A673 (cell line): ENCODE measurements around the gene PIAS1. TPM values are rescaled to one million over a fixed set of nuclear protein-coding genes. Genes with fewer than 3 reads are reported as not detected.
"Not testable (repeated sequence)": the region's sequence is repeated elsewhere in the genome, so short reads cannot be mapped to it uniquely, and the experiment has no call there.

ENCODE experiments used
- BruUV-seq: library from RNA; stranded (reverse); fragments of 400-500 nt; replicated peaks from 2 replicates; lab custom pipeline; 2021; lab: Mats Ljungman, UMichigan
- CTCF ChIA-PET: fragments of 300-600 bp; sonication (Branson Sonifier 250); formaldehyde crosslinking; loops from one replicate; lab custom pipeline; 2022; ENCODE audit warnings: antibody characterized with exemption; lab: Charles Lee
- POLR2A ChIA-PET: fragments of 300-600 bp; sonication (Branson Sonifier 250); formaldehyde crosslinking; loops from one replicate; lab custom pipeline; 2022; ENCODE audit warnings: antibody characterized with exemption; ENCODE audit not compliant: low non-redundant PET; lab: Charles Lee
- DNase-seq: peaks from one replicate; pipeline ENCODE4 v3.0.0-alpha.2; 2015; ENCODE audit warnings: low spot score
- H3K27ac ChIP-seq: fragments of 200-600 bp; sonication (generic); 2 replicates; pipeline ENCODE4 v1.5.1; 2016; ENCODE audit warnings: mixed run types, low read depth, mild to moderate bottlenecking, mixed read lengths, antibody characterized with exemption, low read length; ENCODE audit not compliant: poor library complexity, severe bottlenecking
- H3K27me3 ChIP-seq: fragments of 200-600 bp; sonication (generic); replicated peaks from 2 replicates; pipeline ENCODE4 v1.6.1; 2017; ENCODE audit warnings: mixed run types, low read depth, mild to moderate bottlenecking, mixed read lengths, antibody characterized with exemption, low read length; ENCODE audit not compliant: insufficient read depth, poor library complexity
- H3K36me3 ChIP-seq: fragments of 200-600 bp; sonication (generic); 2 replicates; pipeline ENCODE4 v1.6.1; 2016; ENCODE audit warnings: mixed run types, mild to moderate bottlenecking, mixed read lengths, antibody characterized with exemption, low read length; ENCODE audit not compliant: insufficient read depth, poor library complexity, severe bottlenecking
- H3K4me1 ChIP-seq: fragments of 200-600 bp; sonication (generic); 2 replicates; pipeline ENCODE4 v1.6.1; 2017; ENCODE audit warnings: mixed run types, mild to moderate bottlenecking, mixed read lengths, antibody characterized with exemption, low read length; ENCODE audit not compliant: insufficient read depth, poor library complexity, severe bottlenecking
- H3K4me3 ChIP-seq: fragments of 200-600 bp; sonication (generic); 2 replicates; pipeline ENCODE4 v1.5.1; 2016; ENCODE audit warnings: low read depth, mixed run types, mild to moderate bottlenecking, mixed read lengths, low read length; ENCODE audit not compliant: poor library complexity, severe bottlenecking
- H3K9me3 ChIP-seq: fragments of 200-600 bp; sonication (generic); 2 replicates; pipeline ENCODE4 v1.6.1; 2016; ENCODE audit warnings: mixed run types, low read depth, mild to moderate bottlenecking, mixed read lengths, antibody characterized with exemption, low read length; ENCODE audit not compliant: poor library complexity, severe bottlenecking
- EZH2 ChIP-seq: fragments of 200-600 bp; sonication (generic); IDR thresholded peaks from 2 replicates; pipeline ENCODE4 v1.6.1; 2017; ENCODE audit warnings: borderline replicate concordance, low read depth, mild to moderate bottlenecking, mixed read lengths, antibody characterized with exemption, low read length; ENCODE audit not compliant: poor library complexity, severe bottlenecking
- intact Hi-C: fragments of 100-400 bp; cut with micrococcal nuclease; formaldehyde crosslinking; loops from one replicate; pipeline ENCODE4 v1.10.0; 2022; ENCODE audit not compliant: unreplicated experiment
- total RNA-seq: library from RNA; stranded (reverse); gene quantifications from 2 replicates; pipeline ENCODE4 v1.2.3, GENCODE V29; 2021
- TF ChIP-seq, protein P1 (sequence below): fragments of 300-800, 200-600 bp; sonication (generic); conservative IDR thresholded peaks from 2 replicates; pipeline ENCODE4 v1.5.1; 2017; ENCODE audit warnings: low read depth, mild to moderate bottlenecking, antibody characterized with exemption, low read length, moderate library complexity, mixed read lengths

The PIAS1 gene
- total RNA-seq, 1 experiment from 2014 or later = 40.2 TPM

- H3K27me3 ChIP-seq = no peaks in the 10 kb centered on the region
- no peaks in the 10 kb centered on the region for H3K9me3 ChIP-seq
- BruUV-seq = no TSS peak
- TF ChIP-seq, protein P1, sequence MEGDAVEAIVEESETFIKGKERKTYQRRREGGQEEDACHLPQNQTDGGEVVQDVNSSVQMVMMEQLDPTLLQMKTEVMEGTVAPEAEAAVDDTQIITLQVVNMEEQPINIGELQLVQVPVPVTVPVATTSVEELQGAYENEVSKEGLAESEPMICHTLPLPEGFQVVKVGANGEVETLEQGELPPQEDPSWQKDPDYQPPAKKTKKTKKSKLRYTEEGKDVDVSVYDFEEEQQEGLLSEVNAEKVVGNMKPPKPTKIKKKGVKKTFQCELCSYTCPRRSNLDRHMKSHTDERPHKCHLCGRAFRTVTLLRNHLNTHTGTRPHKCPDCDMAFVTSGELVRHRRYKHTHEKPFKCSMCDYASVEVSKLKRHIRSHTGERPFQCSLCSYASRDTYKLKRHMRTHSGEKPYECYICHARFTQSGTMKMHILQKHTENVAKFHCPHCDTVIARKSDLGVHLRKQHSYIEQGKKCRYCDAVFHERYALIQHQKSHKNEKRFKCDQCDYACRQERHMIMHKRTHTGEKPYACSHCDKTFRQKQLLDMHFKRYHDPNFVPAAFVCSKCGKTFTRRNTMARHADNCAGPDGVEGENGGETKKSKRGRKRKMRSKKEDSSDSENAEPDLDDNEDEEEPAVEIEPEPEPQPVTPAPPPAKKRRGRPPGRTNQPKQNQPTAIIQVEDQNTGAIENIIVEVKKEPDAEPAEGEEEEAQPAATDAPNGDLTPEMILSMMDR = no peak
- no peak for TF ChIP-seq EZH2
- intact Hi-C loops = no loop called here
- H3K27ac ChIP-seq = no peak overlapping the region
- DNase-seq = no peak
- no peak overlapping the region for H3K4me3 ChIP-seq
- no peaks in the 10 kb centered on the region for H3K36me3 ChIP-seq
- H3K4me1 ChIP-seq = peaks cover 14% of the 10 kb centered on the region
- POLR2A ChIA-PET = no interaction called here
- CTCF ChIA-PET = no interaction called here
Measured at GRCh38 chr15:68232449-68232848, 178.3 kb downstream of the PIAS1 start.

DNA sequence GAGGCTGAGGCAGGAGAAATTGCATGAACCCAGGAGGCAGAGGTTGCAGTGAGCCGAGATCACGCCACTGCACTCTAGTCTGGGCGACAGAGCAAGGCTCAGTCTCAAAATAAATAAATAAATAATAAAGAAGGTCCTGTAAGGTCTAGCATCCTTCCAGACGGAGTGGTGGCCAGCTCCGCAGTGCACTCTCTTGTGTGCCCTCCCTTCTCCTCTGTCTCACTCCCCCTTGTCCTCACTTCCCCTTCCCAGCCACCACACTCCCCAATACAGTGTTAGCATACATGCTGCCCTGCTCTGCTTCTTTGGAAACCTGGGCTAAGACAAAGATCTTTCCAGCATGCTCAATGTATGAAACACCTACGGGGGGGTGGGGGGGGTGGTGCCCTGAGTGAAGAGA, 178.8 kb downstream of the PIAS1 start:
- POLR2A ChIA-PET = no interaction called here
- BruUV-seq = no TSS peak
- TF ChIP-seq, protein P1 = no peak
- TF ChIP-seq EZH2 = no peak
- intact Hi-C loops = no loop called here
- H3K9me3 ChIP-seq = no peaks in the 10 kb centered on the region
- H3K27ac ChIP-seq = no peak overlapping the region
- no peak overlapping the region for H3K4me3 ChIP-seq
- DNase-seq = no peak
- H3K4me1 ChIP-seq = peaks cover 14% of the 10 kb centered on the region
- H3K27me3 ChIP-seq = no peaks in the 10 kb centered on the region
- CTCF ChIA-PET = no interaction called here
- H3K36me3 ChIP-seq = no peaks in the 10 kb centered on the region

GRCh38 chr15:68234060-68234459, 179.9 kb downstream of the PIAS1 start:
- DNase-seq = no peak
- H3K4me3 ChIP-seq = no peak overlapping the region
- intact Hi-C loops = no loop called here

GRCh38 chr15:68234520-68234919, 180.4 kb downstream of the PIAS1 start:
- H3K4me1 ChIP-seq, H3K36me3 ChIP-seq, DNase-seq, H3K4me3 ChIP-seq, BruUV-seq, H3K27me3 ChIP-seq, H3K9me3 ChIP-seq, intact Hi-C loops, H3K27ac ChIP-seq, CTCF ChIA-PET, POLR2A ChIA-PET: not testable (repeated sequence)

More at GRCh38 chr15:68234060-68234459, 179.9 kb downstream of the PIAS1 start:
- ChIA-PET POLR2A (no interaction called here), CTCF (no interaction called here)
- Histone ChIP-seq H3K9me3 (no peaks in the 10 kb centered on the region), H3K4me1 (peaks cover 9% of the 10 kb centered on the region), H3K36me3 (no peaks in the 10 kb centered on the region), H3K27me3 (no peaks in the 10 kb centered on the region), H3K27ac (no peak overlapping the region)
- no TSS peak for BruUV-seq
- TF ChIP-seq, protein P1 = no peak
- TF ChIP-seq EZH2 = no peak
